Adrenal gland (tissue), 12 donors: ENCODE results near the gene FSIP1. TPM values are rescaled to one million over a fixed set of nuclear protein-coding genes. Genes with fewer than 3 reads are reported as not detected.

Source experiments
- DNase-seq, 7 donors: peaks; one replicate each; pipeline ENCODE4 v3.0.0-alpha.2; 2019 to 2020
- H3K27ac ChIP-seq, 5 donors: fragments of 200-600 bp; sonication (generic) in 4 of 5; 1 replicate in 3 of 5; 2 replicates in 2 of 5; pipeline versions ENCODE4 v1.5.1 to v1.8.0; 2016 to 2020; ENCODE audit warnings: mild to moderate bottlenecking in 1 of 5
- H3K27me3 ChIP-seq: fragments of 200-600 bp; 2 replicates; pipeline ENCODE4 v1.8.0; 2021
- H3K36me3 ChIP-seq, 2 donors: fragments of 200-600 bp; replicated peaks in 1 of 2; 1 replicate in 1 of 2; 2 replicates in 1 of 2; pipeline versions ENCODE4 v1.5.1 to v1.8.0; 2018 to 2022
- H3K4me1 ChIP-seq, 2 donors: fragments of 200-600 bp; replicated peaks in 1 of 2; 1 replicate in 1 of 2; 2 replicates in 1 of 2; pipeline versions ENCODE4 v1.5.1 to v1.8.0; 2018 to 2021
- H3K4me3 ChIP-seq, 4 donors: fragments of 200-600 bp; sonication (generic) in 3 of 4; one replicate each; pipeline ENCODE4 v1.5.1; 2016 to 2018
- H3K9me3 ChIP-seq, 3 donors: fragments of 200-600 bp; sonication (generic) in 1 of 3; replicated peaks in 1 of 3; 1 replicate in 2 of 3; 2 replicates in 1 of 3; pipeline versions ENCODE4 v1.5.1 to v1.8.0; 2016 to 2021
- POLR2A ChIP-seq, 2 donors: fragments of 450-650 bp; IDR thresholded peaks; one replicate each; pipeline ENCODE4 v1.6.1; 2017; ENCODE audit warnings: antibody characterized with exemption in 2 of 2, mild to moderate bottlenecking in 2 of 2, moderate library complexity in 1 of 2
- WGBS, 4 donors: extraction: QIAGEN DNeasy Blood & Tissue Kit in 2 of 4; methylation state at CpG; one replicate each; pipeline versions ENCODE4 v1.1.5 to v1.1.7; 2013 to 2017; 5-methylcytosine and 5-hydroxymethylcytosine counted together
- intact Hi-C, 2 donors: fragments of 100-400 bp; cut with DNase I; formaldehyde crosslinking; loops; one replicate each; pipeline versions ENCODE4 v1.14.1 to v1.15.0; 2022 to 2023
- polyA plus RNA-seq, 3 donors: library from polyadenylated mRNA; stranded (reverse); fragments of 200-250 nt in 2 of 3; fragments of 350-450 nt in 1 of 3; fragmentation: Illumina TruSeq in 1 of 3; extraction: RNeasy Lipid Tissue Mini Kit (QIAGEN cat#74804) in 1 of 3; gene quantifications; one replicate each; pipeline ENCODE4 v1.2.3, GENCODE V29; 2013 to 2014
- total RNA-seq, 9 donors: library from RNA; depleted of rRNA in 4 of 9; stranded (reverse); fragments of >200 nt in 4 of 9; fragments of 120-200 nt in 1 of 9; fragmentation: NEBNext Ultra II Directional in 1 of 9; extraction: Animal tissue kit (Norgen Biotek cat#: 25700) in 1 of 9; gene quantifications; one replicate each; pipeline versions ENCODE4 v1.1.0 to v1.2.4, GENCODE V29; 2013 to 2023
- TF ChIP-seq, protein P1 (sequence below), 6 experiments: fragments of 450-650 bp in 4 of 6; fragments of 200-600 bp in 2 of 6; sonication (generic) in 1 of 6; IDR thresholded peaks; 1 replicate in 5 of 6; 2 replicates in 1 of 6; pipeline versions ENCODE4 v1.5.1 to v1.8.0; 2016 to 2021; ENCODE audit warnings: antibody characterized with exemption in 6 of 6, mild to moderate bottlenecking in 2 of 6, moderate library complexity in 1 of 6
- donor health status: healthy with polysubstance abuse.
- donor health status: Bipolar disorder and iron deficiency.
- donor health status: DM: yes; HTN: yes; CAD: no.
- donor health status: DM: no; HTN: no; CAD: no.
- donor health status: DM: no; HTN: no; CAD: no.
- donor health status: DM: yes; HTN: yes; CAD: no.

FSIP1 gene
- total and polyA plus RNA-seq, 12 donors: 0.11 to 0.60 (median 0.25) TPM; not detected in 2

- WGBS, 4 donors: 81 to 88% (median 84%) methylated on average over 9 of the region's 9 CpGs
- Histone ChIP-seq H3K27ac (no peak overlapping the region), H3K9me3 (no peaks in the 10 kb centered on the region), H3K4me3 (no peak overlapping the region), H3K4me1 (peaks cover 0 to 14% of the 10 kb centered on the region in 2 donors), H3K36me3 (no peaks in the 10 kb centered on the region), H3K27me3 (no peaks in the 10 kb centered on the region)
- intact Hi-C loops: no loop called here
- no peak for DNase-seq
- TF ChIP-seq POLR2A (IDR thresholded peaks at IDR 0.05): no peak
- TF ChIP-seq, protein P1, sequence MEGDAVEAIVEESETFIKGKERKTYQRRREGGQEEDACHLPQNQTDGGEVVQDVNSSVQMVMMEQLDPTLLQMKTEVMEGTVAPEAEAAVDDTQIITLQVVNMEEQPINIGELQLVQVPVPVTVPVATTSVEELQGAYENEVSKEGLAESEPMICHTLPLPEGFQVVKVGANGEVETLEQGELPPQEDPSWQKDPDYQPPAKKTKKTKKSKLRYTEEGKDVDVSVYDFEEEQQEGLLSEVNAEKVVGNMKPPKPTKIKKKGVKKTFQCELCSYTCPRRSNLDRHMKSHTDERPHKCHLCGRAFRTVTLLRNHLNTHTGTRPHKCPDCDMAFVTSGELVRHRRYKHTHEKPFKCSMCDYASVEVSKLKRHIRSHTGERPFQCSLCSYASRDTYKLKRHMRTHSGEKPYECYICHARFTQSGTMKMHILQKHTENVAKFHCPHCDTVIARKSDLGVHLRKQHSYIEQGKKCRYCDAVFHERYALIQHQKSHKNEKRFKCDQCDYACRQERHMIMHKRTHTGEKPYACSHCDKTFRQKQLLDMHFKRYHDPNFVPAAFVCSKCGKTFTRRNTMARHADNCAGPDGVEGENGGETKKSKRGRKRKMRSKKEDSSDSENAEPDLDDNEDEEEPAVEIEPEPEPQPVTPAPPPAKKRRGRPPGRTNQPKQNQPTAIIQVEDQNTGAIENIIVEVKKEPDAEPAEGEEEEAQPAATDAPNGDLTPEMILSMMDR (IDR thresholded peaks at IDR 0.05): no peak
These were observed 153.9 kb downstream of the FSIP1 start for GRCh38 chr15:39628546-39629257.

DNA sequence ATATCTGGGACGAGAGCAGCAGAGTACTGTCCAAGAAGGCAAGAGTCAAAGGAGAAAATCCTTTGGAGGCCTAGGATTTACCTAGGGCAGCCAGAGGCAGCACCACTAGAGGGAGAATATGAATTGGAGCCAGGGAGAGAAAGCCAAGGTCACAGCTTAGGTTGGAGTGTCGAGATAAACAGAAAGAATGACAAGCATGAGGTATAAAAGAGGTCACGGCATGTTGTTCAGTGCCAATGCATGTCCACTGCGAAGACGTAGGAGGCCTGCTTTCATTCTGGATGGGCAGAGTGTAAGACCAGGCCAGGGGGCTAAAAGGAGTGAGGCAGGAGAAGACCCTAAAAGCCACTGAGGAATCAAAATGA, 154.5 kb downstream of the FSIP1 start:
- TF ChIP-seq POLR2A (IDR thresholded peaks at IDR 0.05): no peak
- TF ChIP-seq, protein P1 (IDR thresholded peaks at IDR 0.05): peak; percentile 5 to 41 (median 38)
- H3K4me1 ChIP-seq: peaks cover 0 to 14% of the 10 kb centered on the region in 2 donors
- no peak overlapping the region for H3K27ac ChIP-seq
- no peaks in the 10 kb centered on the region for H3K36me3 ChIP-seq
- no peak overlapping the region for H3K4me3 ChIP-seq
- H3K27me3 ChIP-seq: no peaks in the 10 kb centered on the region
- H3K9me3 ChIP-seq: no peaks in the 10 kb centered on the region
- WGBS, 4 donors: 44 to 59% (median 49%) methylated on average over 5 of the region's 5 CpGs
- intact Hi-C loops: no loop called here
- DNase-seq: peak in 3 of 7 donors; percentile 33 to 42 (median 38)

GRCh38 chr15:39627451-39628143, 155.0 kb downstream of the FSIP1 start:
- intact Hi-C loops: no loop called here
- no peak for TF ChIP-seq POLR2A (IDR thresholded peaks at IDR 0.05)
- TF ChIP-seq, protein P1 (IDR thresholded peaks at IDR 0.05): no peak
- H3K27ac ChIP-seq: no peak overlapping the region
- WGBS, 4 donors: 91 to 94% (median 92%) methylated on average over 3 of the region's 3 CpGs
- DNase-seq: no peak
- no peaks in the 10 kb centered on the region for H3K9me3 ChIP-seq
- H3K36me3 ChIP-seq: no peaks in the 10 kb centered on the region
- peaks cover 0 to 14% of the 10 kb centered on the region in 2 donors for H3K4me1 ChIP-seq
- H3K27me3 ChIP-seq: no peaks in the 10 kb centered on the region
- no peak overlapping the region for H3K4me3 ChIP-seq

DNA sequence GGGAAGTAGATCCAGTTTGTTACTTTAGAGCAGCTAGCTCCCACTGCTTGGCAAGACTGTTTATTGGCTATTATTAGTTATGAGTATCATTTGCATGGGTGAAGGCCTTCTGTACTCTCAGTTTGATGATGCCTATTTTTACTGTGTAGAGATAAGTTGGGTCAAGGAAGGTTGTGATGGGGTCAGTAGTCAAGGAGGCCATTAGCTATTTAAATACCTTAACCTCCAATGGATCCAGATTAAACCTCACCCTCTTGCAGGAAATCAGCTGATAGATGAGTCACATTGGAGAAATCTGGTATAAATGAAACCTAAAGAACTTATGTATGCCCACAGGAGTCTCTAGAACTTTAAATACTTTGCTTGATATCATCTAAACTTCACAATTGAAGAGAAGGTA, 156.8 kb downstream of the FSIP1 start:
- no peak for DNase-seq
- intact Hi-C loops: no loop called here
- TF ChIP-seq, protein P1 (IDR thresholded peaks at IDR 0.05): no peak
- no peak for TF ChIP-seq POLR2A (IDR thresholded peaks at IDR 0.05)
- Histone ChIP-seq H3K27ac (no peak overlapping the region), H3K9me3 (no peaks in the 10 kb centered on the region), H3K4me3 (no peak overlapping the region), H3K4me1 (peaks cover 0 to 14% of the 10 kb centered on the region in 2 donors), H3K27me3 (no peaks in the 10 kb centered on the region), H3K36me3 (no peaks in the 10 kb centered on the region)
